HEK293 (cell line): ENCODE measurements around the gene BUD23.
A peak's percentile ranks its signal among the peaks of the same experiment; 100 is the strongest.

Source experiments
- AEBP2 ChIP-seq: fragments of 450-650 bp; formaldehyde crosslinking; IDR thresholded peaks from 2 replicates; pipeline ENCODE4 v1.5.1; 2016; ENCODE audit warnings: missing biosample characterization, missing genetic modification characterization, borderline replicate concordance
- BCL11A ChIP-seq: fragments of 450-650 bp; formaldehyde crosslinking; IDR thresholded peaks from 2 replicates; pipeline ENCODE4 v1.5.1; 2016; ENCODE audit warnings: low read depth, missing biosample characterization, missing genetic modification characterization
- EGR2 ChIP-seq: fragments of 450-650 bp; formaldehyde crosslinking; IDR thresholded peaks from 2 replicates; pipeline ENCODE4 v1.5.1; 2016; ENCODE audit warnings: low read depth, missing biosample characterization, missing genetic modification characterization
- HIC1 ChIP-seq: fragments of 450-650 bp; formaldehyde crosslinking; IDR thresholded peaks from 2 replicates; pipeline ENCODE4 v1.5.1; 2016; ENCODE audit warnings: missing biosample characterization, missing genetic modification characterization
- HOXA7 ChIP-seq: sonication (generic); formaldehyde crosslinking; IDR thresholded peaks from 2 replicates; pipeline ENCODE4 v1.8.1; 2022; ENCODE audit warnings: missing genetic modification reagents, borderline replicate concordance
- HOXC10 ChIP-seq: sonication (generic); formaldehyde crosslinking; IDR thresholded peaks from 2 replicates; pipeline ENCODE4 v1.8.1; 2023; ENCODE audit warnings: mild to moderate bottlenecking, missing genetic modification reagents
- REPIN1 ChIP-seq: fragments of 450-650 bp; formaldehyde crosslinking; IDR thresholded peaks from 2 replicates; pipeline ENCODE4 v1.5.1; 2017; ENCODE audit warnings: missing biosample characterization, missing genetic modification characterization, low read depth
- SCRT2 ChIP-seq: fragments of 450-650 bp; formaldehyde crosslinking; IDR thresholded peaks from 2 replicates; pipeline ENCODE4 v1.5.1; 2016; ENCODE audit warnings: missing biosample characterization, missing genetic modification characterization
- SP2 ChIP-seq: fragments of 450-650 bp; formaldehyde crosslinking; IDR thresholded peaks from 2 replicates; pipeline ENCODE4 v1.5.1; 2016; ENCODE audit warnings: missing biosample characterization, missing genetic modification characterization
- SP3 ChIP-seq: fragments of 450-650 bp; formaldehyde crosslinking; IDR thresholded peaks from 2 replicates; pipeline ENCODE4 v1.5.1; 2016; ENCODE audit warnings: missing biosample characterization, missing genetic modification characterization
- YY1 ChIP-seq: fragments of 450-650 bp; formaldehyde crosslinking; IDR thresholded peaks from 2 replicates; pipeline ENCODE4 v1.5.1; 2018; ENCODE audit warnings: missing biosample characterization, missing genetic modification characterization
- YY2 ChIP-seq: fragments of 450-650 bp; formaldehyde crosslinking; IDR thresholded peaks from 2 replicates; pipeline ENCODE4 v1.5.1; 2016; ENCODE audit warnings: missing biosample characterization, missing genetic modification characterization
- ZBTB10 ChIP-seq: fragments of 450-650 bp; formaldehyde crosslinking; IDR thresholded peaks from 2 replicates; pipeline ENCODE4 v1.5.1; 2016; ENCODE audit warnings: missing biosample characterization, missing genetic modification characterization
- ZBTB17 ChIP-seq: fragments of 450-650 bp; formaldehyde crosslinking; IDR thresholded peaks from 2 replicates; pipeline ENCODE4 v1.5.1; 2016; ENCODE audit warnings: missing biosample characterization, missing genetic modification characterization
- ZBTB20 ChIP-seq: fragments of 450-650 bp; formaldehyde crosslinking; IDR thresholded peaks from 2 replicates; pipeline ENCODE4 v1.5.1; 2016; ENCODE audit warnings: missing biosample characterization, missing genetic modification characterization
- ZBTB7A ChIP-seq: fragments of 450-650 bp; formaldehyde crosslinking; IDR thresholded peaks from 2 replicates; pipeline ENCODE4 v1.5.1; 2016; ENCODE audit warnings: low read depth, missing biosample characterization, missing genetic modification characterization
- ZEB2 ChIP-seq: fragments of 450-650 bp; formaldehyde crosslinking; IDR thresholded peaks from 2 replicates; pipeline ENCODE4 v1.5.1; 2016; ENCODE audit warnings: missing biosample characterization, missing genetic modification characterization
- ZFP37 ChIP-seq: fragments of 450-650 bp; formaldehyde crosslinking; IDR thresholded peaks from 2 replicates; pipeline ENCODE4 v1.5.1; 2016; ENCODE audit warnings: missing biosample characterization, missing genetic modification characterization
- ZNF16 ChIP-seq: fragments of 450-650 bp; formaldehyde crosslinking; IDR thresholded peaks from 2 replicates; pipeline ENCODE4 v1.5.1; 2016; ENCODE audit warnings: low read depth, missing biosample characterization, missing genetic modification characterization
- ZNF2 ChIP-seq: fragments of 450-650 bp; formaldehyde crosslinking; IDR thresholded peaks from 2 replicates; pipeline ENCODE4 v1.5.1; 2016; ENCODE audit warnings: missing biosample characterization, missing genetic modification characterization
- ZNF24 ChIP-seq: fragments of 450-650 bp; formaldehyde crosslinking; IDR thresholded peaks from 2 replicates; pipeline ENCODE4 v1.5.1; 2016; ENCODE audit warnings: missing biosample characterization, missing genetic modification characterization
- ZNF341 ChIP-seq: fragments of 450-650 bp; formaldehyde crosslinking; IDR thresholded peaks from 2 replicates; pipeline ENCODE4; 2016; ENCODE audit warnings: low read depth, missing biosample characterization, missing genetic modification characterization
- ZNF416 ChIP-seq: fragments of 450-650 bp; formaldehyde crosslinking; IDR thresholded peaks from 2 replicates; pipeline ENCODE4 v1.5.1; 2016; ENCODE audit warnings: missing biosample characterization, missing genetic modification characterization
- ZNF423 ChIP-seq: fragments of 450-650 bp; formaldehyde crosslinking; IDR thresholded peaks from 2 replicates; pipeline ENCODE4 v1.5.1; 2016; ENCODE audit warnings: missing biosample characterization, missing genetic modification characterization
- ZNF426 ChIP-seq: fragments of 450-650 bp; formaldehyde crosslinking; IDR thresholded peaks from 2 replicates; pipeline ENCODE4 v1.5.1; 2017; ENCODE audit warnings: missing biosample characterization, missing genetic modification characterization, mild to moderate bottlenecking, inconsistent platforms, moderate library complexity
- ZNF449 ChIP-seq: fragments of 450-650 bp; formaldehyde crosslinking; IDR thresholded peaks from 2 replicates; pipeline ENCODE4 v1.5.1; 2017; ENCODE audit warnings: missing biosample characterization, mild to moderate bottlenecking, missing genetic modification characterization, moderate library complexity
- ZNF530 ChIP-seq: fragments of 450-650 bp; formaldehyde crosslinking; IDR thresholded peaks from 2 replicates; pipeline ENCODE4 v1.5.1; 2016; ENCODE audit warnings: low read depth, missing biosample characterization, missing genetic modification characterization
- ZNF558 ChIP-seq: fragments of 450-650 bp; formaldehyde crosslinking; IDR thresholded peaks from 2 replicates; pipeline ENCODE4 v1.5.1; 2016; ENCODE audit warnings: missing biosample characterization, missing genetic modification characterization
- ZNF571 ChIP-seq: fragments of 450-650 bp; formaldehyde crosslinking; IDR thresholded peaks from 2 replicates; pipeline ENCODE4 v1.5.0; 2017; ENCODE audit warnings: missing biosample characterization, missing genetic modification characterization
- ZNF660 ChIP-seq: fragments of 450-650 bp; IDR thresholded peaks from 2 replicates; pipeline ENCODE4 v1.5.1; 2018; ENCODE audit warnings: missing biosample characterization, mild to moderate bottlenecking, missing genetic modification characterization
- ZNF701 ChIP-seq: fragments of 450-650 bp; formaldehyde crosslinking; IDR thresholded peaks from 2 replicates; pipeline ENCODE4 v1.5.1; 2016; ENCODE audit warnings: missing biosample characterization, missing genetic modification characterization
- ZNF791 ChIP-seq: fragments of 450-650 bp; formaldehyde crosslinking; IDR thresholded peaks from 2 replicates; pipeline ENCODE4 v1.5.1; 2016; ENCODE audit warnings: missing biosample characterization, missing genetic modification characterization
- ZNF843 ChIP-seq: fragments of 450-650 bp; formaldehyde crosslinking; IDR thresholded peaks from 2 replicates; pipeline ENCODE4 v1.5.1; 2016; ENCODE audit warnings: missing biosample characterization, missing genetic modification characterization
- ZXDB ChIP-seq: fragments of 450-650 bp; formaldehyde crosslinking; IDR thresholded peaks from 2 replicates; pipeline ENCODE4 v1.5.1; 2016; ENCODE audit warnings: missing biosample characterization, missing genetic modification characterization

BUD23 gene

GRCh38 chr7:73683056-73683787, at the start of gene BUD23, which contains the start of gene DNAJC30 (continued):
- no peak; the same call in 1 of the 2 replicates for TF ChIP-seq HIC1 (tag by site-specific recombination)
- no peak for TF ChIP-seq ZNF843 (tag by site-specific recombination)
- no peak for TF ChIP-seq ZNF791 (tag by site-specific recombination)
- no peak for TF ChIP-seq ZNF426 (tag by site-specific recombination)
- no peak for TF ChIP-seq ZNF530 (tag by site-specific recombination)
- peak; percentile 81 for TF ChIP-seq SP2 (tag by site-specific recombination)
- peak; percentile 55; the same call in 1 of the 2 replicates for TF ChIP-seq HOXA7
- TF ChIP-seq ZNF16 (tag by site-specific recombination) = no peak
- TF ChIP-seq EGR2 = 0 out of 2 replicates have a peak, but pooled peaks have one; percentile 0
- TF ChIP-seq ZNF341 (tag by site-specific recombination) = peak; percentile 85
- TF ChIP-seq SCRT2 (tag by site-specific recombination) = 0 out of 2 replicates have a peak, but pooled peaks have one; percentile 12
- TF ChIP-seq ZNF416 (tag by site-specific recombination) = no peak
- peak; percentile 76 for TF ChIP-seq SP3 (tag by site-specific recombination)
- TF ChIP-seq HOXC10 = no peak
- TF ChIP-seq ZBTB7A (tag by site-specific recombination) = no peak
- TF ChIP-seq ZBTB10 (tag by site-specific recombination) = no peak; the same call in 1 of the 2 replicates
- TF ChIP-seq ZNF449 = no peak
- TF ChIP-seq ZBTB17 (tag by site-specific recombination) = 0 out of 2 replicates have a peak, but pooled peaks have one; percentile 33
- TF ChIP-seq ZNF423 = no peak
- no peak for TF ChIP-seq ZNF571 (tag by site-specific recombination)
- peak; percentile 53; the same call in 1 of the 2 replicates for TF ChIP-seq ZBTB20 (tag by site-specific recombination)
- TF ChIP-seq ZNF660 (tag by site-specific recombination) = peak; percentile 13; the same call in 1 of the 2 replicates
- 0 out of 2 replicates have a peak, but pooled peaks have one; percentile 14 for TF ChIP-seq ZEB2
- TF ChIP-seq YY2 (tag by site-specific recombination) = peak; percentile 83
- TF ChIP-seq ZFP37 (tag by site-specific recombination) = no peak
- TF ChIP-seq REPIN1 (tag by site-specific recombination) = 0 out of 2 replicates have a peak, but pooled peaks have one; percentile 45
- no peak for TF ChIP-seq AEBP2
- TF ChIP-seq ZNF558 (tag by site-specific recombination) = no peak
- no peak for TF ChIP-seq BCL11A (tag by site-specific recombination)
- peak; percentile 76 for TF ChIP-seq YY1 (tag by site-specific recombination)
- TF ChIP-seq ZXDB (tag by site-specific recombination) = peak; percentile 27; the same call in 1 of the 2 replicates
- peak; percentile 50; the same call in 1 of the 2 replicates for TF ChIP-seq ZNF24
- no peak for TF ChIP-seq ZNF701
- peak; percentile 22; the same call in 1 of the 2 replicates for TF ChIP-seq ZNF2
